Stimulated activated CD8-positive, alpha-beta memory T cell treated with anti-CD3 and anti-CD28 coated beads, Interleukin-4, amount 100 ng/mL, for 24 hours (primary cell): ENCODE results near the gene ZNFX1.
A peak's percentile ranks its signal among the peaks of the same experiment; 100 is the strongest.
"Not testable (repeated sequence)": the region's sequence is repeated elsewhere in the genome, so short reads cannot be mapped to it uniquely, and the experiment has no call there.

Experiments
- DNase-seq: peaks from one replicate; pipeline ENCODE4 v3.0.0-alpha.2; 2020; ENCODE audit warnings: low read depth

The ZNFX1 gene

GRCh38 chr20:49278036-49278817 lies at the start of gene ZNFX1:
Gene ZNFX1 (minus strand): TSS chr20:49278057. CDS start chr20:49275839, 2,218 bp downstream.
- peak; percentile 97 for DNase-seq

- DNase-seq: no peak
These were observed 48.2 kb upstream of the ZNFX1 start for GRCh38 chr20:49326026-49326425.

GRCh38 chr20:49324306-49324705 lies 46.4 kb upstream of the ZNFX1 start:
- no peak for DNase-seq

- no peak for DNase-seq
These were observed 45.9 kb upstream of the ZNFX1 start for GRCh38 chr20:49323622-49324238.

- DNase-seq: no peak
These were observed 42.6 kb upstream of the ZNFX1 start for GRCh38 chr20:49320460-49320859.

GRCh38 chr20:49319208-49319809 lies 41.5 kb upstream of the ZNFX1 start:
- DNase-seq: no peak

GRCh38 chr20:49318430-49319207 lies 40.8 kb upstream of the ZNFX1 start:
- no peak for DNase-seq

- DNase-seq: no peak
These were observed 40.2 kb upstream of the ZNFX1 start for GRCh38 chr20:49318091-49318429.

- DNase-seq: no peak
These were observed 38.8 kb upstream of the ZNFX1 start for GRCh38 chr20:49316704-49317103.

GRCh38 chr20:49315580-49315979 lies 37.7 kb upstream of the ZNFX1 start:
- DNase-seq: no peak

GRCh38 chr20:49314052-49314451 lies 36.2 kb upstream of the ZNFX1 start:
- not testable (repeated sequence) for DNase-seq

GRCh38 chr20:49313283-49313682 lies 35.4 kb upstream of the ZNFX1 start:
- DNase-seq: no peak

GRCh38 chr20:49312661-49313060 lies 34.8 kb upstream of the ZNFX1 start:
- DNase-seq: no peak

GRCh38 chr20:49310705-49311104 lies 32.8 kb upstream of the ZNFX1 start:
- DNase-seq: no peak

GRCh38 chr20:49308875-49309274 lies 31.0 kb upstream of the ZNFX1 start:
- no peak for DNase-seq

- no peak for DNase-seq
These were observed 29.2 kb upstream of the ZNFX1 start for GRCh38 chr20:49306903-49307620.

GRCh38 chr20:49303065-49303552 lies 25.3 kb upstream of the ZNFX1 start:
- DNase-seq: no peak

GRCh38 chr20:49297605-49298530 lies 20.0 kb upstream of the ZNFX1 start:
- no peak for DNase-seq

- DNase-seq: not testable (repeated sequence)
These were observed 16.3 kb upstream of the ZNFX1 start for GRCh38 chr20:49294002-49294654.

- no peak for DNase-seq
These were observed 15.3 kb upstream of the ZNFX1 start for GRCh38 chr20:49293122-49293521.
